ENCODE data around the gene ZNF391.

Gene ZNF391

DNA sequence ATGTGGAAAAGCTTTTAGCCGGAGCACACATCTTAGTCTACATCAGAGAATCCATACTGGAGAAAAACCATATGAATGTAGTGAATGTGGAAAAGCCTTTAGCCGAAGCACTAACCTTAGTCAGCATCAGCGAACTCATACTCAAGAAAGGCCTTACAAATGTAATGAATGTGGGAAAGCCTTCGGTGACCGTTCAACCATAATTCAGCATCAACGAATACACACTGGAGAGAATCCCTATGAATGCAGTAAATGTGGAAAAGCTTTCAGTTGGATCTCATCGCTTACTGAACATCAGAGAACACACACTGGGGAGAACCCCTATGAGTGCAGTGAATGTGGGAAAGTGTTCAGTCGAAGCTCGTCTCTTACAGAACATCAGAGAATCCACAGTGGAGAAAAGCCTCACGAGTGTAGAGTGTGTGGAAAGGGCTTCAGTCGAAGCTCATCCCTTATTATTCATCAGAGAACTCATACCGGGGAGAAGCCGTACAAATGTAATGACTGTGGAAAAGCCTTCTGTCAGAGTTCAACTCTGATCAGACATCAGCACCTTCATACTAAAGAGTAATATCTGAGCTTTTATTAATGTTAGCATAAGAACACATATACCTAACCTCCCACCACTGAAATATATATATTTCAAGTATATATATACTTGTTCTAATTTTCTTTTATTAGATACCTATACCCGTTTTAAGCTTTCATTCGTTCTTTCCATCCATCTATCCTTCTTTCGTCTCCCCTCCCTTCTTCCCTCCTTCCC is 12.5 kb downstream of the ZNF391 start:
- no peak for TF ChIP-seq CTCF (conservative IDR thresholded peaks at IDR 0.05; ENCODE audit: low read depth, low read length)

DNA sequence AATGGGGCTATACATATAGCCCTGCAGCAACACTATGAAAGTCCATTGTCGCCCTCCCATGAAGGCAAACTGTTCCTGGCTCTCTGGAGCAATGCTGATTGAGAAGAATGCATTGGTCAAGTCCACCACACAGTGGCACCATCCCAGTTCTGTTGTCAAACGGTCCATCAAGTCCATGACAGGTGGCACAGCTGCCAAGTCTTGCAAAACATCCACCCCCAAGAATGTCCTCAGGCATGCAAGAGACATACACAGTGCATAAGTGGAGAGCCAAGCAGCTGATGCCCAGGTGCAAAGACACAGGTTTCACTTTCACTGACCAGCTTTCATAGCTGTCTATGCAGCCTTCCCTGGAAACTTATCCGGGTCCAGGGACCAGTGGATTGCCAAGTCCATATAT is 17.5 kb downstream of the ZNF391 start:
- no peak for TF ChIP-seq CTCF (conservative IDR thresholded peaks at IDR 0.05; ENCODE audit: low read depth, low read length)
- DNase-seq (ENCODE audit: low read depth): no peak
- H3K4me3 ChIP-seq (ENCODE audit: low read length): no peak overlapping the region

More for the DNA sequence above, 12.5 kb downstream of the ZNF391 start:
- H3K4me3 ChIP-seq (ENCODE audit: low read length): no peak overlapping the region
- DNase-seq (ENCODE audit: low read depth): no peak

DNA sequence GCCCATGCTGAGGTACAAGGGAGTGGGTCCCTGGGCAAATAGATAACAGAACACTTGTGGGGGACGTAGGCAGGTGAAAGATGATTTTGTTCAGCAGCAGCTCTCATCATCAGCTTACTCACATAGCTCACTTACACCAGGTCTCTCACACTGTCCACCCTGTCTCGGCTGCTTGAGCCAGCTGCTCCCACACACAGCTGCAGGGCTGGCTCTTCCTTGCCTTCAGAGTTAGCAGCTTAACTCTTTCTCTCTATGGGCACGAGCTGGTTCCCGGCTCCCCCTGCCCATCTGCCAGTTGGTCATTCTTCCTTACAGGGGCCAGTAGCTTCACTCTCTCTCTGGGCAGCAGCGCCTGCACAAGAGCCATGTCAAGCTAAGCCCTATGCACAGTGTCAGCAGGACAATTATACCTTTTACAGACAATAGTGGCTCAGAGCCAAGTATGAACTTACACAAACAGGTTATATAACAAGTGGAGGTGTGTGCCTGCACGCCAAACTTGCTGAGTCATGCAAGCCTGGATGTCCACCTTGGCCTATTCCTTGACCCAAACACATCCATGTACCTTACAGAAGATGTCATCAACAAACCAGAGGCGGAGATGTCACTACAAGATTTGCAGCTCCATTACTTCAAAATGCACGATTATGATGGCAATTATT is 18.7 kb downstream of the ZNF391 start:
- TF ChIP-seq CTCF (conservative IDR thresholded peaks at IDR 0.05; ENCODE audit: low read depth, low read length): no peak
- no peak for DNase-seq (ENCODE audit: low read depth)
- no peak overlapping the region for H3K4me3 ChIP-seq (ENCODE audit: low read length)

DNA sequence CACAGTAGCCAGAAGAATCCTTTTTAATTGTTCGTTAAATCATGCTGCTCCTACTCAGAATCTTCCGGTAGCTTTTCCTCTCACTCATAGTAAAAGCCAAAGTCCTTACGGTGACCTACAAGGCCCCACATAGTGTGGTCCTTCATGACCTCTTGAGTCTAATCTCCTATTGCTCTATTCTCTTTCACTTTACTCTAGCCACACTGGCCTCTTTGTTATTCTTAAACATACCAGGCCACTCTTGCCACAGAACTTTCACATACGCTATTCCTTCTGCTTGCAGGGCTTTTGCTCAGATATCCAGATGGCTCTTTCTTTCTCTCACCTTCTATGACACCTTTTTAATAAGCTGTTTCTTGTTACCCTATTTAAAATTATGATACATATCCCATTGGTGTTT is 25.7 kb downstream of the ZNF391 start:
- TF ChIP-seq CTCF (conservative IDR thresholded peaks at IDR 0.05; ENCODE audit: low read depth, low read length): no peak
- DNase-seq (ENCODE audit: low read depth): no peak
- no peak overlapping the region for H3K4me3 ChIP-seq (ENCODE audit: low read length)

DNA sequence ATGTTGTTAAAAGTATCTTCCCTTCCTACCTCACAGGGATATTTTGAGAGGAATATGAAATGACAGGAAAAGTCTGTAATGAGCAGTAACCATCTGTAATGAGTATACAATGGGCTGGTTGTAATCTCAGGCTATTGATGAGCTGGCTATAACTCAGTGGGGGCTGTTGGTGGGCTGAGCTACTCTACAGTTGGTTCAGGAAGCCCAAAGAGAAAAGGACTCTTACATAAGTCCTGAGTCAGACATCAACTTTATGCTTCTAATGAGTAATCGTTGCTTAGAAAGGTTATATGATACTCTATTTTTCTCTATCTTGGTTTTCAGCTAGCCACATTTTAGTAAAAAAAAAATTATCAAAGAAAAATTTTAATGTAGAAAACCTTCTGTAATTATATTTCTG is 26.4 kb downstream of the ZNF391 start:
- no peak for TF ChIP-seq CTCF (conservative IDR thresholded peaks at IDR 0.05; ENCODE audit: low read depth, low read length)
- DNase-seq (ENCODE audit: low read depth): no peak
- no peak overlapping the region for H3K4me3 ChIP-seq (ENCODE audit: low read length)

- no peak for TF ChIP-seq CTCF (conservative IDR thresholded peaks at IDR 0.05; ENCODE audit: low read depth, low read length)
- H3K4me3 ChIP-seq (ENCODE audit: low read length): no peak overlapping the region
- DNase-seq (ENCODE audit: low read depth): no peak
Measured at GRCh38 chr6:27415898-27416297, 27.3 kb downstream of the ZNF391 start.

DNA sequence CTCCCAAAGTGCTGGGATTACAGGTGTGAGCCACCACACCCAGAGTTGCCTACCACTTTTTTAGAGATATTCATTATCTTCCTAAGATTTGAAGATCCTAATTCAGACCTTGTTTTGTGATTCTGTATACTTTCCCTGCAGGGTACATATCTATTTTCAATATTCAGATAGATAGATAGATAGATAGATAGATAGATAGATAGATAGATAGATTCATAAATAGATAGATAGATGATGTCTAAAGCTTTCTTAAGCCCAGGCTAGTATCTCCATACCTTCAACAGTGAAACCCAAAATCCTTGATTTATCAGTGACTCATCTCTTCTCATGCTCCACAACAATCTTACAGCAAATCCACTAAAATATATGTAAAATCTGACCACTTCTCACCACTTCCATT is 30.8 kb downstream of the ZNF391 start:
- DNase-seq (ENCODE audit: low read depth): no peak
- no peak overlapping the region for H3K4me3 ChIP-seq (ENCODE audit: low read length)
- no peak for TF ChIP-seq CTCF (conservative IDR thresholded peaks at IDR 0.05; ENCODE audit: low read depth, low read length)

All from retinal pigment epithelial cell (primary cell).